22Rv1 (cell line): Measurements from ENCODE around the gene HIC2.
"Not testable (repeated sequence)": the region's sequence is repeated elsewhere in the genome, so short reads cannot be mapped to it uniquely, and the experiment has no call there.

Experiments
- CTCF ChIP-seq: fragments of 450-650 bp; IDR thresholded peaks from 2 replicates; pipeline ENCODE4 v1.5.1; 2017; ENCODE audit warnings: mild to moderate bottlenecking
- ZFX ChIP-seq: fragments of 450-650 bp; IDR thresholded peaks from 2 replicates; pipeline ENCODE4 v1.6.1; 2017; ENCODE audit warnings: antibody characterized with exemption, borderline replicate concordance

- TF ChIP-seq CTCF, ZFX: not testable (repeated sequence)
Observed at GRCh38 chr22:21468194-21469096, 51.3 kb downstream of the HIC2 start.
